HG03135 (cell line): ENCODE data around the gene PTPRK.
"Not testable (repeated sequence)": the region's sequence is repeated elsewhere in the genome, so short reads cannot be mapped to it uniquely, and the experiment has no call there.

Experiments
- ATAC-seq: cut with Tn5 transposase; IDR thresholded peaks from one replicate; pipeline ENCODE4 v1.9.1; 2021; ENCODE audit warnings: mild to moderate bottlenecking, moderate library complexity; ENCODE audit not compliant: unreplicated experiment

Gene PTPRK

DNA sequence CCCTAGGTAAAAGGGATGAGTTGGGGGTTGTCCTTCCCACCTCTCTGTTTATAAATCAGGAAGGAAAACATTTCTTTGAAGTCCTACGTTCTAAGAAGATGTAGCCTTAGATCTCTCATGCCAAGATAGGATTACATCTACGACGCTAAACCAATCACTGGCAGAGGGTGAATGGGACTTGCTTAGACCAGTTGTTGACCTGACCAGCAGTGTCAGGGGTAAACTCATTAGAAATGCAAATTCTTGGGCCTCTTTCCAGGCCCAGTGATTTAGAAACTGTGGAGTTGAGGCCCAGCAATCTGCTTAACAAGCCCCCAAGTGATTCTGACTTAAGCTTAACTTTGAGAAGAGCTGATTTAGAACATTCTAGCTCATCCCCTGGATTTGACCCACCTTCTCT lies 472.4 kb downstream of the PTPRK start:
- no peak for ATAC-seq

- ATAC-seq = no peak
Observed at GRCh38 chr6:128046033-128046432, 474.4 kb downstream of the PTPRK start.

DNA sequence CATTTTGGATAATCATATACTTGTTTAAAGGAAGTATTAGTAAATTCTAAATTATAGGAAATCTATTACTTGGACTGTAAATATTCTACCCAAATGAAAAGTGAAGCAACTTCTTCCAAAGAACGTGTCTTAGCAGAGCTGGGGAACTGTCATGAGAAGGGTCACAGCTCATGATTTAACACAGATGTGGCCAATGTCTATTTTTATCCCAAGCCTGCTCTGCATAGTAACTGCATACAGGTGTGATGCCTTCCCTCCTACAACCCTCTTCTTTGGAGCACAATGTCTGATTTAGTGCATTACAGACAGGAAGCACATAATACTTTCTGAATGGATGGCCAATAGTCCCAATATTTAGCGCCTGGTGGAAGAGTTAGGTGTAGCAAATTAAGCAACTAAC lies 480.9 kb downstream of the PTPRK start:
- ATAC-seq = no peak

- ATAC-seq = no peak
Observed at GRCh38 chr6:128036808-128037570, 483.4 kb downstream of the PTPRK start.

DNA sequence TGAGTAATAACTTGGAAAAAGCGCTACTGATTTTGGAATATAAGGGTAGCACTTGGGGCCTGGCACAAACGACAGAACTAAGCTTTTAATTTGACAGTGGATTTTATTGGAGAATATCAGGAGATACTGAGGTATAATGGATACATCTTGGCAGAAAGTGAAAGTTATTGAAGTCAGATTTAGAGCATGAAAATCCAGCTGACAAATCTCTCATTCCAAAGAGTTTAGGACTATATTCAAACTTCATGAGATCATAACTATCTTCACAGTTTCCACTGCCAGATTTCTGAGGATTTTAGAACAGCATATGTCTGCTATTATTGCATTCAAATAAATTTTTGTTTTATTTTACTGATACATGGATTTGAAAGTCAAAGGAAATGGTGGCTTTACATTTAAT lies 487.2 kb downstream of the PTPRK start:
- no peak for ATAC-seq

DNA sequence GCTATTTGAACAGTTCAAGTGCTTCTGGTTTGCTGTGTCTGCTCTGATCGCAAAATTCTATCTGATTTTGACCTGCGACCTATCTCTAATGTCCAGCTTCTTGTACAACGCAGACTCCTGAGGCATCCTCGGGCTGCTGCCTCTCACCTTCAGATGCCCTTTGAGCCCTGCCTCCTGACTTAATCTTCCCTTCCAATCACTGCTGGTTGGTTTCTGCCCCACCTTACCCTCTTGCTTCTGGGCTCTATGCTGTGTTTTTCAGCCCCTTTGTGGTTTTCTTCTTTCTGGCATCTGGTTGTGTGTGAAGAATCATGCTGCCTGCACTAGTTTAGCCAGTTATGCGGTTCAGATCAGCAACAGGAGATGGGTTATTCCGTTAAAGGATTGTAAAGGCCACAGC lies 488.4 kb downstream of the PTPRK start:
- no peak for ATAC-seq

DNA sequence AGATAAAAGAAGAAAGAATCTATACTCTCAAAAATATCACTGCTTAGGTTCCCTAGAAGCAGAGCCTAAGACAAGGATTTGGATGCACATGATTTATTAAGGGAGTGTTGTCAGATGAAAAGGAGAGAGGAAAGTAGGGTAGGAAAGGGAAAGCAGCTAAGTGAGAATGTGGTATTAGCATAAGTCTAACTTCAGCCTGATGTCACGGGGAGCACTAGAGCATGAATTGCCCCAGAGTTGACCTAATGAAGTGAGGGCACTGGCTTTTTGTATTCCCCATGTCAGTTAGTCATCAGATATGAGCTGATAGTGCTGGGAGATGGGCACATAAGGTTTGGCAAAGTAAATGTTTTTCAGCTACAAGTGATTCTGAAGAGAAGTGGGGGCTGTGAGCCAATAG lies 490.6 kb downstream of the PTPRK start:
- ATAC-seq = no peak

DNA sequence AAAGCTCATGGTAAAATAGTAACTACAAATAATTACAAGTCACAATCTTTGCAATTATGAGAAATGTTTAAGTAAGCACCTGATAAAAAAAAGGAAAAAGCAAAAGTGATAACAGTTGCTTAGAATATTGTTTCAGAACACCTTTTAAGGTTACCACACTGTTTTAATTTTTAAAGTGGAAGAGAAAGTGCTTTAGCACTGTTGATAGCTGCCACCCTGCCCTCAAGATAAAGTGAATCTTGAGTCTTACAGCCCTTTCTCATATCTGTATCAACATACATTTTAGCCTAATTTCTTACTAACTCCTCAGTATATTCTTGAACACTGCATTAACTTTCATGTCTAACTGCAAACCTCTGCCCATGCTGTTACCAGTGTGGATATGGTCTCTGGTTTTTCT lies 492.2 kb downstream of the PTPRK start:
- no peak for ATAC-seq

DNA sequence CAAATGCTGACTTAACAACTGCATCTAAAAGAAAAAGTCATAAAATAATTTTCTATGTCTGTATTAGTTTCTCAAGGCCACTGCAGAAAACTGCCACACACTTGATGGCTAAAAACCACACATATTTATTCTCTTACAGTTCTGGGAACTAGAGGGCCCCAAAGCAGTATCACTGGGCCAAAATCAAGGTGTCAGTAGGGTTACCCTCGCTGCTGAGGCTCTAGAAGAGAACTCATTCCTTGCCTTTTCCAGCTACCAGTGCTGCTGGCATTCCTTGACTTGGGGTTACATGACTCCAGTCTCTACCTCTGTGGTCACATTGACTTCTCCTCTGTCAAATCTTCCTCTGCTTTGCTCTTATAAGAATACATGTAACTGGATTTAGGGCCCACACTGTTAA lies 494.9 kb downstream of the PTPRK start:
- no peak for ATAC-seq

DNA sequence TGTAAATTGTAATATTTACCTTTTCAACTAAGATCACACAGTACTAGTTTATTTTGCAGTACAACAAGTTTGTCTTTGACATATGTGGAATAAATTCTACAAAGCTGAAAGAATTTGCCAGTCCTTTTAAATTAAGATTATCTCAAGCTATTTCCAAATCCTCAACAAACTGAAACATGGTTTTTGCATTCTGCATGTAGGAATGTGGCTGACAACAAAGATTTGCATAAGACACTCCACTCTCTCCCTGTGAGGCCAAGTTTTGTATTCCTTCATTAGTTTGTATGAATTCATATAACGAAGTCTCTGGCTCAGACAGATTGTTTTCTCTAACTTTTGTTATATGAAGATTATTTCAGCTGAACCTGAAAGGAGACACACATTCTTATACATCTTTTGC lies 495.4 kb downstream of the PTPRK start:
- ATAC-seq = no peak

DNA sequence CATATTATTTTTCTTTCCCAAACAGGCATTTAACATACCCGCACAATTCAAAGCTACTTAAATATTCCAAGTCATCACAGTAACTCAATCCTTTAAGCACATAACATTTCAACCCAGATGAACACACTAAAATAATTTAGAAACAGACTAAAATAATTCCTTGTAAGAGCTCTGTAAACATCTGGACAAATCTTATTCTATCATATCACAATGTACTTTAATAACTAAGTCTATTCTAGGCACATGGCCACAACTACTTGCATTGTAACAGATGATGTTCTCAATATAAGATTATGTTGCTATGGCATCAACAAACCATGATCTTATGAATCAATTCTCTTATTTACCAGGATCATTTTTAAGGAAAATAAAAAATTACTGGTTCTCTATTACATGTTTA lies 496.4 kb downstream of the PTPRK start:
- ATAC-seq = no peak

- ATAC-seq = no peak
Observed at GRCh38 chr6:128018821-128019220, 501.6 kb downstream of the PTPRK start.

DNA sequence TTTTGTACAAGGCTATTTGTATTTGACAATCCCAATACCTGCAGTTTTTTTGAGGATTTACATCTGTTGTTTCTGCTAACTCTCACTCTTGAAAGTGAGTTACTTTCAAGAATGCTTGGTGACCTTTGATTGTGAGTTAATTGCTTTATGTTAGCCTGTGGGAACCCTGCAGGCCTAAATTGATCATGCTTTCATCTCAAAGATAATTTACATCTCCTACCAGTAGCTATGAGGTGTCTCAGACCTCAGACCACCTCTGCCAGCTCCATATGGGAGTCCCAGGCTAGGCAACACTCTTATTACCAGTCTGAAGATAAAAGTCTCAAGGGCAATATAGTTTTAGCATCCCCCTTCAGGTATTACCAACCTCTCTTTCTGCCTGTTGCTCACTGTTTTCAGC lies 503.1 kb downstream of the PTPRK start:
- no peak for ATAC-seq

DNA sequence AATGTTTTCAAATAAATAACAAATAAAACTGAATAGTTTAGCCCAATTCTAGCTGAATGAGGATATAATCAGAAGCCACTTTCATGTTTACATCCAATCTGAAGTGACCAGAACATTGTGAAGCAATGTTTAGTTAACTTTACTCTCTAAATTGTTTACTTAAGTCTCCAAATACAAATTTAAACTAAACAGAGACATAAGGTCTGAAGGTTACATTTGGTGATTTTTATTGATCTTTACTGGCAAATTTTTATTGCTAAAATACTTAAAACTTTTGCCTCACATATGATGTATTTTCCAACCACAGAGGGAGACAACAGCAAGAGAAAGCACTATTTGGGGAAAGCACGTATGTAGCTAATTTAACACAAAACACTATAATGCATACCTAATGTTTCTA lies 512.7 kb downstream of the PTPRK start:
- no peak for ATAC-seq

DNA sequence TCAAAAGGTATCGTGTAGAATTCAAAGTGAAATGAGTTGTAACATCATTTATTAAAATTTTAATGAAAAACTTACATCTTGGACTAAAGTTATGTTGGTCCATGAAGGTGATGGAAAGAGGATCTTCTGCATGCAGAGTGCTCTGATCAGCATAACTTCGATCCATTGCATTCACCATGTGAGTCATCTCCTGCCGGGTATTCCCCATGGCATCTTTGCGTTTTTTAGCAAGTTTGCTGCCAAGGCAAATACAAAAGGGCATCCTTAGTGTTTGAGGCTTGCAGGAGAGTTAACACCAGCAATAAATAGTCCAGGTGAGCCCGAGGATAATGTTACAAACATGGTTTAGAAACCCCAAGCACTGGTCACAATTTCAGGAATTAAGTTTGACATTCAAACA lies 515.4 kb downstream of the PTPRK start:
- ATAC-seq = no peak

- ATAC-seq = no peak
Observed at GRCh38 chr6:128000363-128000762, 520.0 kb downstream of the PTPRK start.

DNA sequence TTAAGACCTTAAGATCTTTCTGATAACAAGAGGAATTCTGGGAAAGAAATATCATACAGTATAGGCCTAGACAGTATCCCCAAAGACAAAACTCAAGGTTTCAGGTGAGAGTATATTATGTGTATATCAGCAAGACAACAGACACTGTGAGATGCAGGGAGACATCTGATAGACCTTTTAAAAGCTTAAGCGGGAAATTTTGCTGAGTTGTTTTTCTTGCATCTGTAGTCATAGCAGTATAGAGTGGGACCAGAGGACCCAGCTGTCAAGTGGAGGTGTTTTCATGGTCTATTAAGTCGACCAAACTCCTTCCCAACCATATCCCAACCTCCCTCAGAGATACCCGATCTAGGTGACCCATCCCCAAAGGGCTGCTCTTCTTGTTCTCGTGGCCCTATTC lies 521.4 kb downstream of the PTPRK start:
- ATAC-seq = no peak

- ATAC-seq = no peak
Observed at GRCh38 chr6:127997496-127998164, 522.8 kb downstream of the PTPRK start.

- ATAC-seq = no peak
Observed at GRCh38 chr6:127996925-127997324, 523.5 kb downstream of the PTPRK start.

GRCh38 chr6:127992144-127992543 lies 528.3 kb downstream of the PTPRK start:
- ATAC-seq = no peak

GRCh38 chr6:127990074-127990473 lies 530.3 kb downstream of the PTPRK start:
- ATAC-seq = no peak

- ATAC-seq = no peak
Observed at GRCh38 chr6:127980996-127981395, 539.4 kb downstream of the PTPRK start.

- not testable (repeated sequence) for ATAC-seq
Observed at GRCh38 chr6:127978185-127978584, 542.2 kb downstream of the PTPRK start.
